Endothelial cell of umbilical vein (primary cell): ENCODE measurements around the gene ABCF2.

Experiments used
- CTCF ChIP-seq, 2 donors: IDR thresholded peaks; 1 replicate in 1 of 2; 2 replicates in 1 of 2; pipeline ENCODE4 v1.5.1; 2011; ENCODE audit warnings: low read length in 2 of 2, mild to moderate bottlenecking in 2 of 2, moderate library complexity in 2 of 2, control low read depth in 1 of 2, inconsistent platforms in 1 of 2, low read depth in 1 of 2; ENCODE audit not compliant: insufficient read depth in 1 of 2; ENCODE audit errors: extremely low read depth in 1 of 2
- EZH2 ChIP-seq: IDR thresholded peaks from 2 replicates; pipeline ENCODE4 v1.6.1; 2012; ENCODE audit warnings: borderline replicate concordance, low read depth, mild to moderate bottlenecking, moderate library complexity, low read length, inconsistent platforms; ENCODE audit not compliant: severe bottlenecking
- JUN ChIP-seq: IDR thresholded peaks from 2 replicates; pipeline ENCODE4 v1.6.1; 2011; ENCODE audit warnings: borderline replicate concordance, low read depth; ENCODE audit not compliant: insufficient read length, insufficient read depth
- POLR2A ChIP-seq: IDR thresholded peaks from 2 replicates; pipeline ENCODE4 v1.6.1; 2012; ENCODE audit warnings: low read depth, mild to moderate bottlenecking, control low read depth, low read length
- POLR2AphosphoS5 ChIP-seq: IDR thresholded peaks from 2 replicates; pipeline ENCODE4 v1.6.1; 2012; ENCODE audit warnings: low read depth, mild to moderate bottlenecking, control low read depth, low read length, moderate library complexity; ENCODE audit not compliant: insufficient read depth

DNA sequence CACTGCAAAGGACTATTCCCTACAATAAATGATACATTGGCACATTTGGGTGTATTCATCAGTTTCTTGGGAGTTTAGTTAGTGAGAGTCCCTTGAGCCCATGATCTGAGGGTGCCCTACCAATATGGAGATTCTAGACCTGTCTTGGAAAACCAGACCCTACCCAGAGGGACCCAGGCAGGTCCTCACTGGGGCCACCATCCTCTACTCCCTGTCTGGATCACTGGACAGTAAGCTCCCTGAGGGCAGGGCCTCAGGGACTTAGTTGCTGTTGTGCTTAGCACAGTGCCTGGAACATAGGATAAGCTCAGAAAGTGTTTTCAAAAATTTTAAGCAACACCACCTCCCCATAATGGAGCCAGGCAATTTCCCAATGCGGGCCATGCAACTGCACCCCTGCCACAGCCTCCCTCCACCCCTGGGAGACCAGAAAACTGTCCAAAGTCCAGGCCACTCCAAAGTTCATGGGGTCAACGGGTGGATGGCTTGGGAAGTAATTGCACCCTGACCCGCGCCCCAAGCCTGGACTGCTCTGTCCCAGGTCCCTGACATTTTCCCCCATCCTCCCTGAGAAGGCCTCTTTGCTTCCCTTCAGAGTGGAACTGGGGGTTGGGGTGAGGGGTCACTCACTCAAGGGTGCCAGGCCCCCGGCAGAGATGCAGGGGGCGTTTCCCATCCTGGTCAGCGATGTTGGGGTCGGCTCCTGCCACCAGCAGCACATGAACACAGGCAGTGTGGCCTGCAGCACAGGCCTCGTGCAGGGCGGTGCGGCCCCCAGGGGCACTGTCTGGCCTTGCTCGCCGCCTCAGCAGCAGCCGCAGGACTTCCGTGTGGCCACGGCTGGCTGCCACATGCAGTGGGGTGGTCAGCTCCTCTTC is 41.0 kb downstream of the ABCF2 start:
- TF ChIP-seq CTCF (IDR thresholded peaks at IDR 0.05; ENCODE audit: extremely low read depth in 1 of 2, insufficient read depth in 1 of 2, low read depth in 1 of 2, low read length in 2 of 2): no peak
- TF ChIP-seq POLR2AphosphoS5: no peak
- TF ChIP-seq EZH2: no peak
- no peak for TF ChIP-seq JUN
- TF ChIP-seq POLR2A: no peak
